ENCODE measurements around the gene VSTM2L.

GRCh38 chr20:37994512-37994911 is 91.6 kb downstream of the VSTM2L start:
- TF ChIP-seq CTCF (IDR thresholded peaks at IDR 0.05) = no peak
- TF ChIP-seq POLR2A (IDR thresholded peaks at IDR 0.05) = no peak

All from testis (tissue), 2 donors.